GM12878 (cell line): Measurements from ENCODE around the gene CHRNA5. TPM values are rescaled to one million over a fixed set of nuclear protein-coding genes. Genes with fewer than 3 reads are reported as not detected.
A peak's percentile ranks its signal among the peaks of the same experiment; 100 is the strongest.

Experiments used
- CHD4 ChIP-seq: fragments of 200-600 bp; sonication (generic); IDR thresholded peaks from 2 replicates; pipeline ENCODE4 v1.6.1; 2016; ENCODE audit warnings: mild to moderate bottlenecking
- CTCF ChIP-seq, 3 experiments: IDR thresholded peaks in 2 of 3; conservative IDR thresholded peaks in 1 of 3; 2 replicates each; pipeline ENCODE4 v1.5.1; 2011; ENCODE audit warnings: low read depth in 3 of 3, low read length in 3 of 3, mild to moderate bottlenecking in 3 of 3, control low read depth in 2 of 3, moderate library complexity in 2 of 3, inconsistent platforms in 1 of 3, mixed read lengths in 1 of 3; ENCODE audit not compliant: control insufficient read depth in 2 of 3, insufficient read depth in 1 of 3; ENCODE audit errors: extremely low read depth in 1 of 3
- DPF2 ChIP-seq: fragments of 450-650 bp; IDR thresholded peaks from 2 replicates; pipeline ENCODE4 v1.6.1; 2017; ENCODE audit warnings: mild to moderate bottlenecking
- ESRRA ChIP-seq: IDR thresholded peaks from 2 replicates; pipeline ENCODE4 v1.6.1; 2012; ENCODE audit warnings: mild to moderate bottlenecking, low read length, improper control_type of control experiment
- FOXK2 ChIP-seq: fragments of 450-650 bp; IDR thresholded peaks from 2 replicates; pipeline ENCODE4 v1.6.1; 2017; ENCODE audit warnings: mild to moderate bottlenecking, moderate library complexity
- HSF1 ChIP-seq: fragments of 150-350 bp; IDR thresholded peaks from 2 replicates; pipeline ENCODE4 v1.6.1; 2014; ENCODE audit warnings: mild to moderate bottlenecking, low read depth, low read length
- IRF3 ChIP-seq: fragments of 450-650 bp; IDR thresholded peaks from 2 replicates; pipeline ENCODE4 v1.6.1; 2014; ENCODE audit warnings: mild to moderate bottlenecking
- IRF4 ChIP-seq: IDR thresholded peaks from 2 replicates; pipeline ENCODE4 v1.6.1; 2011; ENCODE audit warnings: low read depth, low read length
- MTA3 ChIP-seq: IDR thresholded peaks from 2 replicates; pipeline ENCODE4 v1.6.1; 2012; ENCODE audit warnings: low read length, inconsistent platforms, borderline replicate concordance
- NFYA ChIP-seq: IDR thresholded peaks from 2 replicates; pipeline ENCODE4 v1.6.1; 2011; ENCODE audit warnings: low read depth, mild to moderate bottlenecking, low read length, improper control_type of control experiment, borderline replicate concordance
- PKNOX1 ChIP-seq: fragments of 450-650 bp; IDR thresholded peaks from 2 replicates; pipeline ENCODE4 v1.6.1; 2016; ENCODE audit warnings: mild to moderate bottlenecking
- RCOR1 ChIP-seq: conservative IDR thresholded peaks from 2 replicates; pipeline ENCODE4 v1.6.1; 2012; ENCODE audit warnings: low read depth, low read length, improper control_type of control experiment
- SMARCA5 ChIP-seq: fragments of 450-650 bp; IDR thresholded peaks from 2 replicates; pipeline ENCODE4 v1.6.1; 2017; ENCODE audit warnings: mild to moderate bottlenecking
- ZBTB40 ChIP-seq: fragments of 450-650 bp; IDR thresholded peaks from 2 replicates; pipeline ENCODE4 v1.6.1; 2016; ENCODE audit warnings: mild to moderate bottlenecking, moderate library complexity, borderline replicate concordance
- polyA plus RNA-seq, 11 experiments: library from polyadenylated mRNA; depleted of rRNA in 4 of 11; unstranded in 6 of 11; stranded (reverse) in 5 of 11; fragments of >200 nt; fragmentation: Nextera tagmentation in 4 of 11; fragmentation: Illumina TruSeq in 1 of 11; extraction: Ambion mirVana in 4 of 11; extraction: Trizol in 1 of 11; gene quantifications; 1 replicate in 1 of 11; 2 replicates in 10 of 11; pipeline versions ENCODE4 v1.2.1 to v1.2.3, GENCODE V29; 2011 to 2016; ENCODE audit warnings: inconsistent platforms in 2 of 11, missing spikeins in 2 of 11, low read depth in 1 of 11
- total RNA-seq, 4 experiments: library from RNA; depleted of rRNA in 3 of 4; stranded (reverse); fragments of >200 nt in 3 of 4; fragmentation: Illumina TruSeq in 1 of 4; extraction: Trizol in 1 of 4; gene quantifications; 2 replicates each; pipeline versions ENCODE4 v1.2.1 to v1.2.3, GENCODE V29; 2013 to 2021
- TF ChIP-seq, protein P1 (sequence below): IDR thresholded peaks from 2 replicates; pipeline ENCODE4 v1.6.1; 2011; ENCODE audit warnings: mild to moderate bottlenecking, low read depth, low read length, moderate library complexity; ENCODE audit not compliant: insufficient replicate concordance

The CHRNA5 gene
- total and polyA plus RNA-seq, 10 of the 15 experiments (the other 5 are each of a cell fraction or from before 2014, with no cell fraction given) = 0.74 to 21.4 (median 12.7) TPM

DNA sequence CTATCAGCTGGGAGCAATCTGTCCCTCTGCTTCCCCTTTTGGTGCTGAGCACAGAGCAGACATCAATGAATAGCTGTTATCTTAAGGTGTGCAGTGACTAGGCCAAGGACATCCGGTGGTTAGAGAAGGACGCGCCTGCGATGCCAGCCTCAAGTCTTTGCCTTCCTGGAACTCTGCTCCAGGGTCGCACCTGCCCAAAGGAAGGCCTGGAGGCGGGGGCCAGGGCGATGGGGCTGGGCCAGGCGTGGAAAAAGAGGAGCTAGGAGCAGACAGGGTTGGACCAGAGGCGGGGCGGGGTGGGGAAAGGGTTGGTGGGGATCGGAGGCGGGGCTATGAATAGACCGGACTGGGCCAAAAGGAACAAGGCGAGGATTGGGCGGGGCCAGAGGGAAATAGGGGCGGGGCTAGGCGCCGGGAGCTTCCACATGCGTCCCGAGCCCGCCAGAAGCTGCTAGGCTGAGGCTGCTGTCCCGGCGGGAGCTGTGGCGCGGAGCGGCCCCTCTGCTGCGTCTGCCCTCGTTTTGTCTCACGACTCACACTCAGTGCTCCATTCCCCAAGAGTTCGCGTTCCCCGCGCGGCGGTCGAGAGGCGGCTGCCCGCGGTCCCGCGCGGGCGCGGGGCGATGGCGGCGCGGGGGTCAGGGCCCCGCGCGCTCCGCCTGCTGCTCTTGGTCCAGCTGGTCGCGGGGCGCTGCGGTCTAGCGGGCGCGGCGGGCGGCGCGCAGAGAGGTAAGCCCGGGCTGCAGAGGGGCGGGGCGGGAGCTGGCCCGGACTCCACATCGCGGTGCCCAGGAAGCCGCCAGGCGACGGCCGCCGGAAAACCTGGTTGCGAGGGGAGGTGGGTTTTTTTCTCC, at the start of gene CHRNA5 (continued):
- TF ChIP-seq ZBTB40 (no peak), MTA3 (no peak), ESRRA (no peak), HSF1 (peak; percentile 71; the same call in 1 of the 2 replicates), SMARCA5 (peak; percentile 70), RCOR1 (no peak), DPF2 (peak; percentile 53), PKNOX1 (no peak), CHD4 (no peak), CTCF (IDR thresholded peaks at IDR 0.05 in 2 of 3, conservative IDR thresholded peaks at IDR 0.05 in 1 of 3; ENCODE audit: control insufficient read depth in 2 of 3, extremely low read depth in 1 of 3, insufficient read depth in 1 of 3, low read depth in 3 of 3, low read length in 3 of 3) (no peak), IRF3 (no peak), IRF4 (no peak), NFYA (no peak), FOXK2 (no peak)
- TF ChIP-seq, protein P1, sequence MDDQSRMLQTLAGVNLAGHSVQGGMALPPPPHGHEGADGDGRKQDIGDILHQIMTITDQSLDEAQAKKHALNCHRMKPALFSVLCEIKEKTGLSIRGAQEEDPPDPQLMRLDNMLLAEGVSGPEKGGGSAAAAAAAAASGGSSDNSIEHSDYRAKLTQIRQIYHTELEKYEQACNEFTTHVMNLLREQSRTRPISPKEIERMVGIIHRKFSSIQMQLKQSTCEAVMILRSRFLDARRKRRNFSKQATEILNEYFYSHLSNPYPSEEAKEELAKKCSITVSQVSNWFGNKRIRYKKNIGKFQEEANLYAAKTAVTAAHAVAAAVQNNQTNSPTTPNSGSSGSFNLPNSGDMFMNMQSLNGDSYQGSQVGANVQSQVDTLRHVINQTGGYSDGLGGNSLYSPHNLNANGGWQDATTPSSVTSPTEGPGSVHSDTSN = no peak
